ENCODE data around the gene BARX1.

DNA sequence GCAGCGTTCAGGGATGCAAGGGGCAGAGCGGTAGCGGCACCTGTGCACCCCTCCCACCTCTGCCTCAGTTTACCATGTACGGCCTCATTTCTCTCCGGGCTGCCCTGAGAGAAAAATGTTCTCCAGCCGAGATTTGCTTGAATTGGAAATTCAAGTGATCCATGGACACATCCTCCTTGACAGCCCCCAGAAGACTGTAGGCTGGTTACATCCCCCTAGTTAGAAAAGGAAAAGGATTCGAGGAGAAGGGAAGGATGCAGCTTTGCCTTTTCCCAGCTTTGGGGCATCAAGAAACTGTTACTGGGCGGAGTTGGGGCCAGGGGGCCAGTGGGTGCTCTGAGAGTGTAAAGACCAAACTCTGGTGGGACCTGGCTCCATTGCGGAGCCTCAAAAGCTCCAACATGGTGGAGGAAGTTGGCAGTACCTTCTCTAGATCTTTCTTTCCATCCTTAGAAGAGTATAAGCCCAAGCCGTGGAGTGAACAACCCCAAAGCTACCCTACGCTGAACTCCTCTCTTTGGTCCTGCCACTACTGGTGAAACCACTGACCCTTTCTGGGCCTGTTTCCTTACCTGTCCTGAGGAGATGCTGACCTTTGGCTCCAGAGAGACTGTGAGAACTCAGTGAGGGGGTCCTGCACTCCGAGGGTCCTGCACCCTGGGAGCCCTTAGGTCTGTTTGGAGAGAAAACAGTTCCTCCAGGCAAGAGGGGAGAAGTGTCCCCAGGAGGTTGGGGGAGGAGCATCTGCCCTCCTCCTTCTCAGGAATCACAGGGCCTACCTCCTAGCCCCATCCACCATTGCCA, 1.0 kb upstream of the BARX1 start:
- TF ChIP-seq ZFP37 (tag by site-specific recombination; IDR thresholded peaks at IDR 0.05), result no peak
- TF ChIP-seq, protein P1, sequence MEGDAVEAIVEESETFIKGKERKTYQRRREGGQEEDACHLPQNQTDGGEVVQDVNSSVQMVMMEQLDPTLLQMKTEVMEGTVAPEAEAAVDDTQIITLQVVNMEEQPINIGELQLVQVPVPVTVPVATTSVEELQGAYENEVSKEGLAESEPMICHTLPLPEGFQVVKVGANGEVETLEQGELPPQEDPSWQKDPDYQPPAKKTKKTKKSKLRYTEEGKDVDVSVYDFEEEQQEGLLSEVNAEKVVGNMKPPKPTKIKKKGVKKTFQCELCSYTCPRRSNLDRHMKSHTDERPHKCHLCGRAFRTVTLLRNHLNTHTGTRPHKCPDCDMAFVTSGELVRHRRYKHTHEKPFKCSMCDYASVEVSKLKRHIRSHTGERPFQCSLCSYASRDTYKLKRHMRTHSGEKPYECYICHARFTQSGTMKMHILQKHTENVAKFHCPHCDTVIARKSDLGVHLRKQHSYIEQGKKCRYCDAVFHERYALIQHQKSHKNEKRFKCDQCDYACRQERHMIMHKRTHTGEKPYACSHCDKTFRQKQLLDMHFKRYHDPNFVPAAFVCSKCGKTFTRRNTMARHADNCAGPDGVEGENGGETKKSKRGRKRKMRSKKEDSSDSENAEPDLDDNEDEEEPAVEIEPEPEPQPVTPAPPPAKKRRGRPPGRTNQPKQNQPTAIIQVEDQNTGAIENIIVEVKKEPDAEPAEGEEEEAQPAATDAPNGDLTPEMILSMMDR (tag by site-specific recombination; IDR thresholded peaks at IDR 0.05), result no peak
- TF ChIP-seq KLF16 (tag by site-specific recombination; IDR thresholded peaks at IDR 0.05), result no peak
- TF ChIP-seq, protein P2, sequence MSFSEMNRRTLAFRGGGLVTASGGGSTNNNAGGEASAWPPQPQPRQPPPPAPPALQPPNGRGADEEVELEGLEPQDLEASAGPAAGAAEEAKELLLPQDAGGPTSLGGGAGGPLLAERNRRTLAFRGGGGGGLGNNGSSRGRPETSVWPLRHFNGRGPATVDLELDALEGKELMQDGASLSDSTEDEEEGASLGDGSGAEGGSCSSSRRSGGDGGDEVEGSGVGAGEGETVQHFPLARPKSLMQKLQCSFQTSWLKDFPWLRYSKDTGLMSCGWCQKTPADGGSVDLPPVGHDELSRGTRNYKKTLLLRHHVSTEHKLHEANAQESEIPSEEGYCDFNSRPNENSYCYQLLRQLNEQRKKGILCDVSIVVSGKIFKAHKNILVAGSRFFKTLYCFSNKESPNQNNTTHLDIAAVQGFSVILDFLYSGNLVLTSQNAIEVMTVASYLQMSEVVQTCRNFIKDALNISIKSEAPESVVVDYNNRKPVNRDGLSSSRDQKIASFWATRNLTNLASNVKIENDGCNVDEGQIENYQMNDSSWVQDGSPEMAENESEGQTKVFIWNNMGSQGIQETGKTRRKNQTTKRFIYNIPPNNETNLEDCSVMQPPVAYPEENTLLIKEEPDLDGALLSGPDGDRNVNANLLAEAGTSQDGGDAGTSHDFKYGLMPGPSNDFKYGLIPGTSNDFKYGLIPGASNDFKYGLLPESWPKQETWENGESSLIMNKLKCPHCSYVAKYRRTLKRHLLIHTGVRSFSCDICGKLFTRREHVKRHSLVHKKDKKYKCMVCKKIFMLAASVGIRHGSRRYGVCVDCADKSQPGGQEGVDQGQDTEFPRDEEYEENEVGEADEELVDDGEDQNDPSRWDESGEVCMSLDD (tag by site-specific recombination; IDR thresholded peaks at IDR 0.05), result no peak
- no peak for TF ChIP-seq ZFP41 (tag by site-specific recombination; IDR thresholded peaks at IDR 0.05; ENCODE audit: borderline replicate concordance)
- no peak for TF ChIP-seq SCRT2 (tag by site-specific recombination; IDR thresholded peaks at IDR 0.05)
- TF ChIP-seq, protein P3, sequence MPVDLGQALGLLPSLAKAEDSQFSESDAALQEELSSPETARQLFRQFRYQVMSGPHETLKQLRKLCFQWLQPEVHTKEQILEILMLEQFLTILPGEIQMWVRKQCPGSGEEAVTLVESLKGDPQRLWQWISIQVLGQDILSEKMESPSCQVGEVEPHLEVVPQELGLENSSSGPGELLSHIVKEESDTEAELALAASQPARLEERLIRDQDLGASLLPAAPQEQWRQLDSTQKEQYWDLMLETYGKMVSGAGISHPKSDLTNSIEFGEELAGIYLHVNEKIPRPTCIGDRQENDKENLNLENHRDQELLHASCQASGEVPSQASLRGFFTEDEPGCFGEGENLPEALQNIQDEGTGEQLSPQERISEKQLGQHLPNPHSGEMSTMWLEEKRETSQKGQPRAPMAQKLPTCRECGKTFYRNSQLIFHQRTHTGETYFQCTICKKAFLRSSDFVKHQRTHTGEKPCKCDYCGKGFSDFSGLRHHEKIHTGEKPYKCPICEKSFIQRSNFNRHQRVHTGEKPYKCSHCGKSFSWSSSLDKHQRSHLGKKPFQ (tag by site-specific recombination; IDR thresholded peaks at IDR 0.05), result no peak
- no peak for TF ChIP-seq ZFP3 (tag by site-specific recombination; IDR thresholded peaks at IDR 0.05; ENCODE audit: low read depth)
- no peak for TF ChIP-seq ZNF664 (tag by site-specific recombination; IDR thresholded peaks at IDR 0.05)
- TF ChIP-seq, protein P4, sequence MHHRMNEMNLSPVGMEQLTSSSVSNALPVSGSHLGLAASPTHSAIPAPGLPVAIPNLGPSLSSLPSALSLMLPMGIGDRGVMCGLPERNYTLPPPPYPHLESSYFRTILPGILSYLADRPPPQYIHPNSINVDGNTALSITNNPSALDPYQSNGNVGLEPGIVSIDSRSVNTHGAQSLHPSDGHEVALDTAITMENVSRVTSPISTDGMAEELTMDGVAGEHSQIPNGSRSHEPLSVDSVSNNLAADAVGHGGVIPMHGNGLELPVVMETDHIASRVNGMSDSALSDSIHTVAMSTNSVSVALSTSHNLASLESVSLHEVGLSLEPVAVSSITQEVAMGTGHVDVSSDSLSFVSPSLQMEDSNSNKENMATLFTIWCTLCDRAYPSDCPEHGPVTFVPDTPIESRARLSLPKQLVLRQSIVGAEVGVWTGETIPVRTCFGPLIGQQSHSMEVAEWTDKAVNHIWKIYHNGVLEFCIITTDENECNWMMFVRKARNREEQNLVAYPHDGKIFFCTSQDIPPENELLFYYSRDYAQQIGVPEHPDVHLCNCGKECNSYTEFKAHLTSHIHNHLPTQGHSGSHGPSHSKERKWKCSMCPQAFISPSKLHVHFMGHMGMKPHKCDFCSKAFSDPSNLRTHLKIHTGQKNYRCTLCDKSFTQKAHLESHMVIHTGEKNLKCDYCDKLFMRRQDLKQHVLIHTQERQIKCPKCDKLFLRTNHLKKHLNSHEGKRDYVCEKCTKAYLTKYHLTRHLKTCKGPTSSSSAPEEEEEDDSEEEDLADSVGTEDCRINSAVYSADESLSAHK (tag by site-specific recombination; IDR thresholded peaks at IDR 0.05), result 0 out of 2 replicates have a peak, but pooled peaks have one; percentile 42
